ENCODE data around the gene LIN7C. TPM values are rescaled to one million over a fixed set of nuclear protein-coding genes. Genes with fewer than 3 reads are reported as not detected.

The LIN7C gene
- total RNA-seq, 6 donors from 2014 or later = 13.0 to 52.9 (median 26.2) TPM

- no peak for TF ChIP-seq CTCF (IDR thresholded peaks at IDR 0.05)
- no peak for TF ChIP-seq POLR2A (IDR thresholded peaks at IDR 0.05)
- no peak for TF ChIP-seq EP300 (IDR thresholded peaks at IDR 0.05)
- no peak for TF ChIP-seq POLR2AphosphoS5 (IDR thresholded peaks at IDR 0.05)
- peaks cover 3 to 14% (median 9%) of the 10 kb centered on the region in 4 donors for H3K4me1 ChIP-seq
- no peak for ATAC-seq (ENCODE audit: low FRiP score in 2 of 2)
Measured at GRCh38 chr11:27466363-27466762, 40.2 kb downstream of the LIN7C start.

GRCh38 chr11:27465629-27466028 is 40.9 kb downstream of the LIN7C start:
- Histone ChIP-seq H3K4me1 (peaks cover 0 to 8% (median 4%) of the 10 kb centered on the region in 4 donors), H3K36me3 (no peaks in the 10 kb centered on the region), H3K4me3 (no peak overlapping the region), H3K9me3 (no peaks in the 10 kb centered on the region), H3K27me3 (peaks cover 0 to under 1% (median 0%) of the 10 kb centered on the region in 4 donors), H3K27ac (no peak overlapping the region)
- no peak for DNase-seq
- 64 to 81% methylated on average over 3 of the region's 3 CpGs for WGBS, 2 donors
- no peak for ATAC-seq (ENCODE audit: low FRiP score in 2 of 2)
- no peak for TF ChIP-seq EP300 (IDR thresholded peaks at IDR 0.05)
- TF ChIP-seq POLR2A (IDR thresholded peaks at IDR 0.05) = no peak
- no peak for TF ChIP-seq POLR2AphosphoS5 (IDR thresholded peaks at IDR 0.05)
- TF ChIP-seq CTCF (IDR thresholded peaks at IDR 0.05) = no peak

More at GRCh38 chr11:27466363-27466762, 40.2 kb downstream of the LIN7C start:
- Histone ChIP-seq H3K36me3 (no peaks in the 10 kb centered on the region), H3K27ac (no peak overlapping the region), H3K9me3 (no peaks in the 10 kb centered on the region), H3K27me3 (peaks cover 0 to 7% (median 0%) of the 10 kb centered on the region in 4 donors), H3K4me3 (no peak overlapping the region)
- WGBS, 2 donors = 86 to 88% methylated on average over 1 of the region's 1 CpG
- no peak for DNase-seq

- no peak for DNase-seq
- H3K27ac ChIP-seq = no peak overlapping the region
- 67 to 78% methylated on average over 2 of the region's 2 CpGs for WGBS, 2 donors
- H3K27me3 ChIP-seq = no peaks in the 10 kb centered on the region
- no peaks in the 10 kb centered on the region for H3K36me3 ChIP-seq
- ATAC-seq (ENCODE audit: low FRiP score in 2 of 2) = no peak
- no peak overlapping the region for H3K4me3 ChIP-seq
- TF ChIP-seq POLR2A (IDR thresholded peaks at IDR 0.05) (no peak), EP300 (IDR thresholded peaks at IDR 0.05) (no peak), CTCF (IDR thresholded peaks at IDR 0.05) (no peak), POLR2AphosphoS5 (IDR thresholded peaks at IDR 0.05) (no peak)
- H3K4me1 ChIP-seq = peaks cover 0 to 8% (median 4%) of the 10 kb centered on the region in 4 donors
- H3K9me3 ChIP-seq = no peaks in the 10 kb centered on the region
Measured at GRCh38 chr11:27464909-27465308, 41.7 kb downstream of the LIN7C start.

DNA sequence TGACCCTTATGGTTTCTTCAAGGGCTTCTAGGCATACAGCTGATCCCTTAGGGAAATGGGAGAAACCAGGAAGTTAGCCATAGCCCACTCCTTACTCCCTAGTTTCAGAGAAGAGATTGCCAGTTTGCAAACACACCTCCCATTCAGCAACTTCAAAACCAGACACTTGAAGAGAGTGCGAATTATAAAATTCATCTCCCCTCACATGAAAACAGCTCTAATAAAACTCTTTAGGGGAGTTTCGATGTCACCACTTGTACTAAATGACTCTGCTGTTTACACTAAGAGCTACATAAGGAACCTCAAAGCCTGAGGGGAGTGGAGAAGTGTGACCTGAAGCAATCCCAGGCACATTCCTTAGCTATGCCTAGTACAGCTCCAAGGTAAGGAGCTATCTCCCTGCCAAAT is 42.3 kb downstream of the LIN7C start:
- WGBS, 2 donors = 54 to 67% methylated on average over 2 of the region's 2 CpGs
- Histone ChIP-seq H3K9me3 (no peaks in the 10 kb centered on the region), H3K27me3 (no peaks in the 10 kb centered on the region), H3K4me3 (no peak overlapping the region), H3K36me3 (no peaks in the 10 kb centered on the region), H3K27ac (no peak overlapping the region), H3K4me1 (peaks cover 0 to 8% (median 4%) of the 10 kb centered on the region in 4 donors)
- DNase-seq (no peak), ATAC-seq (ENCODE audit: low FRiP score in 2 of 2) (peak; percentile 47 to 79)
- TF ChIP-seq POLR2AphosphoS5 (IDR thresholded peaks at IDR 0.05) (no peak), POLR2A (IDR thresholded peaks at IDR 0.05) (no peak), CTCF (IDR thresholded peaks at IDR 0.05) (no peak), EP300 (IDR thresholded peaks at IDR 0.05) (no peak)

- Histone ChIP-seq H3K27me3 (no peaks in the 10 kb centered on the region), H3K36me3 (no peaks in the 10 kb centered on the region), H3K9me3 (no peaks in the 10 kb centered on the region), H3K27ac (no peak overlapping the region), H3K4me3 (no peak overlapping the region), H3K4me1 (peaks cover 0 to 5% (median 4%) of the 10 kb centered on the region in 4 donors)
- 60 to 63% methylated on average over 5 of the region's 5 CpGs for WGBS, 2 donors
- ATAC-seq (ENCODE audit: low FRiP score in 2 of 2) (no peak), DNase-seq (no peak)
- TF ChIP-seq EP300 (IDR thresholded peaks at IDR 0.05) (no peak), CTCF (IDR thresholded peaks at IDR 0.05) (no peak), POLR2A (IDR thresholded peaks at IDR 0.05) (no peak), POLR2AphosphoS5 (IDR thresholded peaks at IDR 0.05) (no peak)
Measured at GRCh38 chr11:27462543-27462942, 44.0 kb downstream of the LIN7C start.
